Effector CD8-positive, alpha-beta T cell (primary cell): ENCODE results near the gene STX12.
A peak's percentile ranks its signal among the peaks of the same experiment; 100 is the strongest.

Source experiments
- DNase-seq: peaks from one replicate; lab custom pipeline; 2025; lab: John Stamatoyannopoulos, UW
- total RNA-seq, 4 experiments: gene quantifications; one replicate each; lab custom pipeline; 2026; lab: John Stamatoyannopoulos, UW

The STX12 gene
- total RNA-seq, result 31.1 to 46.4 (median 36.3) reads per million in 4 experiments

DNA sequence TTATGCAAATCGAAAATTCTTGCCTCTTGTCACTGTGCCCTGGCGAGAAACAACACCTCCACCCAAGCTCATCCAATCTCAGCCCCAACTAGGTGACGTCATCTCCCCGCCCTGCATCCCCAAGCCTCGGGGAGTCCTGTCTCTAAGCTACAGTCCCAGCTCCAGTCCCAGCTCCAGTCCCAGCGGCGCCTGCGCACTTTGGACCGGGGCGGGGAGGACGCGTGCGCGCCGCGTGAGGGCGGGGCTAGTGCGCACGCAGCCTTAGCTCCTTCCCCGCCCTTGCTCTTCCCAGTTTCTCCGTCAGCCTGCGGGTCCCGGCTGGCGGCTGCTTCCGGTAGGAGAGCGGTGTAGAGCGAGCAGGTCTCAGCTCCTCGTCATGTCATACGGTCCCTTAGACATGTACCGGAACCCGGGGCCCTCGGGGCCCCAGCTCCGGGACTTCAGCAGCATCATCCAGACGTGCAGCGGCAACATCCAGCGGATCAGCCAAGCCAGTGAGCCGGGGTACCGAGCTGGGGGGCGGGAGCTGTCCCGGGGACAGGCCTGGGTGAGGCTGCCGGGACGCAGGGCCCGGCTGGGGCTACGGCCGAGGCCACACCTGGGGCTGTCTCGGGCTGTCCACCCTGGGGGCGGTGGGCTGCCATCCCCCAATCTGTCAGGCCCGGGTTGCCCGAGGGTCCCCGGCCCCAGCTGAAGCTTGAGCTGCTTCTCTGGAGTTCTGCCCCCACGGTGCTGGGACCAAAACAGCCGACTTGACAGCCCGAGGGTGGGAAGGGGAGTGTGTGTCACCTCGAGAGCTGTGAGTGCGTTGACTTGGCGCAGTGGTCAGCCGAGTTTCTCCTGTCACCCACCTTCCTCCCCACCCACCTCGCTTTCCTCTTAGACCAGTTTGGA, at the start of gene STX12:
TSS of gene STX12 (plus strand) at position 288 of the 894 bp plus-strand sequence. CDS start at position 377, 89 bp downstream.
- DNase-seq, result peak; percentile 98

DNA sequence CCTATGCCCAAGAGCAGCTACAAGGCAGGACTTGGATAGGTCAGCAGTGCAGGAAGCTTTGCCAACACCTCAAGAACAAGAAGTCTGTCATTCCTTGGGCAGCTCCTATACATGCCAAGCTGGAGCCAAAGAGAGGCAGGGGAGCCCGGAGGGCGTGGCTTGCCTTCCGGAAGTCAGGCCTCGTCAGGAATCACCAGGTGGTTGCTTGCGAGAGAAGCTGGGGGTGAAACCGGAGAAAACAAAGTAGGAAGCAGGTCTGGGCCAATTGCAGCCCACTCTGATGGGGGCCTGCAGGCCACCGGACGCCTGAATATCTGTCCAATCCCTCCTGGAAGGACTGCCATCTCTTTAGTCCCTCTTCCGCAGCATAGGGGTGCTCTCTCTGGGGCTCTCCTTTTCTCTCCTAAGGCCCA, 48.1 kb upstream of the STX12 start:
- DNase-seq, result no peak

DNA sequence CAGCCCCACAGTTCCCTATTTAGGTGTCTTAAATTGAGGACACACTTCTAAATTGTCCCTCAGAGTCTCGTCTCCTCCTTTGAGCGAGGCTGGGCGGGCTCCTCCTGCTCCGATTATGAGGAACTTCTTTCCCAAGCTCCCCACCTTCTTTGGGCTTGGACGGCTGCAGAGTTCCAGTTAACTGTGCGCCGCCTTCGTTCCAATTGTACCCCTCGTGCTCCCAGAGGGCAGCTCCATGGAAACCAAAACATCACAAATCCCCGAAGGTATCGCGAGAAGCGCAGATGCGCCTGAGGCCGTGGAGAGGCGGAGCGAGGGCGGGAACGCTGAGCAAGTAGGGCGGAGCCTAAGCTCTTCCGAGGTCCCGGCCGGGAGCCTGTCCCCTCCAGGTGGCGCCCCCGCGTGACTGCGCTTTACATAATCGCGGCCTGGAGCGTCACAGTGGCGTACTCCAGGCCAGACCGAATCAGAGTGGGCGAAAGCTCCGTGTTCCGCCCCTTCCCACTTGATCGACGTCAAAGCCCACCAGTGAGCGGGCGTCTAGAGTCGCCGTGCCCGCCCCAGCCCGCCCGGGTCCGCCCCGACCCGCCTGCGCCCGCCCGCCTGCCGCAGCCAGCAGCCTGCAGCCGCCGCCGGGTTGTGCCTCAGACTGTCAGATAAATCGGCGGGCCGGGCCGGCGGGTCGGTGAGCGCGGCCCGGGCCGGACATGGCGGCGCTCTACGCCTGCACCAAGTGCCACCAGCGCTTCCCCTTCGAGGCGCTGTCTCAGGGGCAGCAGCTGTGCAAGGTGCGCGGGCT, 47.4 kb upstream of the STX12 start, which contains the start of gene FAM76A:
TSS of gene FAM76A (plus strand) at position 588 of the 799 bp plus-strand sequence. CDS start at position 708, 120 bp downstream.
- peak; percentile 99 for DNase-seq

GRCh38 chr1:27726173-27727044, 46.6 kb upstream of the STX12 start:
- peak; percentile 30 for DNase-seq

- DNase-seq, result no peak
These were observed 45.9 kb upstream of the STX12 start for GRCh38 chr1:27727126-27727525.

DNA sequence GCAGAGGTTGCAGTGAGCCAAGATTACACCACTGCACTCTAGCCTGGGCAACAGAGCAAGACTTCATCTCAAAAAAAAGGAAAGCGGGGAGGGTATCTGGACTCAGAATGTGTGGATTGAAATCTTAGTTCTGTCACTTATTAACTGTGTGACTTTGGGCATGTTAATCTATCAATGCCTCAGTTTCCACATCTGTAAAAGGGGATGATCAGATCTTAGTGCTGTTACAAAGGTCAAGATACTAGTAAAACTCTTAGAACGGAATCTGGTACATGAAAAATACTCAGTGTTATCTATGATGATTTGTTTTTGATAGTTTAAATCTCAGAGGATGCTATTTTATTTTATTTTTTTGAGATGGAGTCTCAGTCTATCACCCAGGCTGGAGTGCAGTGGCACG, 36.8 kb upstream of the STX12 start:
- DNase-seq, result no peak

DNA sequence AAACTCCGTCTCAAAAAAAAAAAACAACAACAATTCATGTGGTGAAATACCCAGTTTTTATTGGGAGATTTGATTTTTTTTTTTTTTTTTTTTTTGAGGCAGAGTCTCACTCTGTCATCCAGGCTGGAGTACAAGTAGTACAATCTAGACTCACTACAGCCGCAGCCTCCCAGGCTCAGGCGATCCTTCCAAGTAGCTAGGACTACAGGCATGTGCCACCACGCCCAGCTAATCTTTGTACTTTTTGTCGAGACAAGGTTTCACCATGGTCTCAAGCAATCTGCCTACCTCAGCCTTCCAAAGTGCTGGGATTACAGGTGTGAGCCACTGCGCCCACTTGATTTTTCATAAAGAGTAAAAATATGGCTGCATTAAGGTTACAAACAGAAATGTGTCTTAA, 31.9 kb upstream of the STX12 start:
- no peak for DNase-seq

DNA sequence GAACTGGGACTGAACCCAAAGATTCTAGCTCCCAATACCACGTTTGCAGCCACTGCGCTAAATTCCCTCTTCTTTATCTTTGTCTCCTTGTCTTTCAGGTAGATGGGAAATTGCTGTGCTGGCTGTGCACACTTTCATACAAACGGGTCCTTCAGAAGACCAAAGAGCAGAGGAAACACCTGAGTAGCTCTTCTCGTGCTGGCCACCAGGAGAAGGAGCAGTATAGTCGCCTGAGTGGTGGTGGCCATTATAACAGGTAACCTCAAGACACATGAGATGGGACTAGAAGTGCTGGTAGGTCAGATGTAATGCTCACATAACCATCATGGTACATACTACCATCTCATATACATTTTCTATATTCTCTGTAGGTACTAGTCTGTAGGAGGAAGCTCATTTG, 28.5 kb upstream of the STX12 start:
- no peak for DNase-seq

GRCh38 chr1:27745466-27745865, 27.6 kb upstream of the STX12 start:
- no peak for DNase-seq

GRCh38 chr1:27752360-27752759, 20.7 kb upstream of the STX12 start:
- no peak for DNase-seq

GRCh38 chr1:27755286-27755685, 17.7 kb upstream of the STX12 start:
- DNase-seq, result no peak

- DNase-seq, result no peak
These were observed 17.2 kb upstream of the STX12 start for GRCh38 chr1:27755865-27756264.

DNA sequence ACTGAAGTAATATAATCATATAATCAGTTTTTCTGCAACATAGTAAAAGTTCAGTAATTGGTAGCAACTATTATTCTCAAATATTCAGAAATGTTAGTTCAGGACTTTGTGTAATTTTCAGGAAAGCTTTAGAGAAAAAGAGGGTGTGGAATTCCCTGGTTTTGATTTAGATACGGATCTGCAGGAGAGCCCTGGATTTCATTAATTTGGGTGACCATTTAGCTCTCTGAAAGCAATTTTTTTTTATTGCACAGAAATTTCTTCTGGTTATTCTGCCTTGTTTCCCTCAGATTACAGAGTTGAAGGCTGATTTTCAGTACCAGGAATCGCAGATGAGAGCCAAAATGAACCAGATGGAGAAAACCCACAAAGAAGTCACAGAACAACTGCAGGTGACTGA, 13.8 kb upstream of the STX12 start:
- DNase-seq, result no peak

DNA sequence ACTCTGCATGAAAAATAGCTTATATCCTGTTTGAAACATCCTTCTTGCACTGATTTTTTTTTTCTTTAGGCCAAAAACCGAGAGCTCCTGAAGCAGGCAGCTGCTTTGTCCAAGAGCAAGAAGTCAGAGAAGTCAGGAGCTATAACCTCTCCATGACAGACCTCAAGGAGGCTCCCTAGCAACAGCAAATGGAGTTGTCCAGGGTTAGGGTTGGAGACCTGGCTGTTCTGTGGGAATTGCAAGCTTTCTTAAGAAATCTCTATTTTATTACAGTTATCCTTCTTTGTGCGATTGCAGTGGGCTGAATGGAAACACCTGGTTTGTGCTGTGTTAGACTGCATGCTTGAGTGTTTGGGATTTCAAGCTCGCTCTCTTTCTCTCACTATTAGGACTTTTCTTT, 12.6 kb upstream of the STX12 start:
- DNase-seq, result no peak

DNA sequence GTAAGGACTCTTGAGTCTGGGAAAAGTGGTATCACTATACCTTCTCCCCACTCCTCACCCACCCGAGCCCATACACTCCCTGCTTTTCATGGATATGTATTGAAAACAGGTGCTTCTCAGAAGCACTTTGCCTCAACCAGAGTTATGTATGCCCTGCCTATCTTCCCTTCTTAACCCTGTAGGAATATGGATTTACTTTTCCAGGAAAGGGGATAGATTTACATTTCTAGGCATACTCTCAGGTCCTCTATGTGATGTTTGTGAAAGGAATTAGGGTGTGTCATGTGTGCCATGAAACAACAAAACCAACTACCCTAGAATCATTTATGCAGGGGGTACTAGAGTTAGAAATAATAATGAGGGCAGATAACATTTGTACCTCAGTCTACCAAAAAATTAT, 11.0 kb upstream of the STX12 start:
- no peak for DNase-seq

DNA sequence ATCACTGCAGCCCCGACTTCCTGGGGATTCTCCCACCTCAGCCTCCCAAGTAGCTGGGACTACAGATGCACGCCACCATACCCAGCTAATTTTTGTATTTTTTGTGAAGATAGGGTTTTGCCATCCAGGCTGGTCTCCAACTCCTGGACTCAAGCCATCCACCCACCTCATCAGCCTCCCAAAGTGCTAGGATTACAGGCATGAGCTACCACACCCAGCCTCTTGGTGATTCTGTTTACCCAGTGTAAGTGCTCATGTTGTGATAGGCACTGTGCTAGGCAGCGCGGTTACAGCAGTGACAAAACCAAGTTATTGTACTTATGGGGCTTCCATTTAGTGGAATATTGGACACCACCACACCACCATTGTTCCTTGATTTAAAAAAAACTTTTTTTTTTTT, 9.7 kb upstream of the STX12 start:
- no peak for DNase-seq

DNA sequence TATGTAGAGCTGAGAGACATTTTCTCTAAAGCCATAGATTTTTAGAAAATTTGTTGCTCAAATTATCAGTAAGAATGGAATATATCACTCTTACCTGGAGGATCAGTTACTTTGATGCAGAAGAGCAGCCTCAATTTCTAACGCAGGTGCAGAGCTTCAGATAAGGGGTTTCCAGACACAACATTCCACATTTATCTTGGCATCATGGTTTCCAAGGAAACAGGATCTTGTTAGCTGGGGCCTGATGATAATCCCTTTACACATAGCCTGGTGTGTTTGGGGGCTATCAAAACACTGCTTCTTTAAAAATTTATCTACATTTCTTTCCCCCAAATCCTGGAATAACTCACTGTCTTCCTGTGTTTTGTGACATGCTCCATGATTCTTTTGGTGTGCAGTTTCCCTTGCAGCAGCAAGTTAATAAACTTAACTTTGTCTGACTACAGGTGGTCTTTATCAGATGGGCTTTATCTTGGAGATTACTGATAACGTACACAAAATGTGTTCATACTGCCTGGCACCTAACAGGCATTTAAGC, 2.7 kb upstream of the STX12 start:
- no peak for DNase-seq

DNA sequence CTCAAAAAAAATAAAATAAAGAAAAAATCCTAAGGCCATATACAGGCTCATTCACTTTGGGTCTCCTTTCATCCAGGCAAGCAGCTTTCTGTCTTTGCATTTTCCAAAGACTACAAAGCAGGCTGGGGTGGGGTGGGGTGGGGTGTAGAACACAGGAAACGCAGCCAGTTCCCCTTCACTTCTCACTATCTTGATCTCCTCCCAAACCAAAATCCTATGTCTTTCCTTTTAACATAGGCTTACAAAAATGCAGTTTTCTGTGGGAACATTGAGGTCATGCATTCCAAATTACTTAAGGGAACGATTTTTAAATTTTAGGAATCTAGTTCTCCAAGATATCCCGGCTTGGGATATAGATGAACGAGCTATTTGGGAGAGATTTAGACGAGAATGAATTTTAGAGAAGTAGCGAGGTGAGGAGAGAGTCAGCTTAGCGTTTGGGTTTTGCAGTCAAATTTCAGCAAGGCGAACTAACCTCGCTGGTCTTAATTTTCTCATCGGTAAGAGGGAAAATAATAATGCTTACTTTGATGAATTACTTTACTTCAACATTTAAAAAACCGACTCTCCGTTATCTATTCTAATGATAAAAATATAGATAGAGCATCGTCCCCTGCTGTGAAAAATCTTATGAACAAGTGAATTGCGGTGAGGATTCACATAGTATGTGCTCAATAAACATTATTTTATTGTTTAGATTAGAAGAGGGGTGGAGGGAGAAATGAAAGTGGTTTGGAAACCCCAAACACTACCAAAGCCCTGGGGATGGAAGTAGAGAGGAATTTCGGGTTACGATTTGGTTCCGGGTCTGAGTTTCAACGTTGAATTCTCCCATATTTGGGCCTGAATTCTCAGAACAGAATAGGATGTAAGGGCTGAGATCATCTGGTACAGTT, 735 bp upstream of the STX12 start:
- no peak for DNase-seq

GRCh38 chr1:27773826-27774445, 917 bp downstream of the STX12 start:
- no peak for DNase-seq

- DNase-seq, result no peak
These were observed 1.6 kb downstream of the STX12 start for GRCh38 chr1:27774654-27775053.
